Neural cell (in vitro differentiated cells): Measurements from ENCODE around the gene NISCH.

Experiments used
- CTCF ChIP-seq: fragments of 450-650 bp; IDR thresholded peaks from 2 replicates; pipeline ENCODE4 v1.5.1; 2014; ENCODE audit warnings: antibody characterized with exemption, mild to moderate bottlenecking, moderate library complexity; ENCODE audit not compliant: poor library complexity, severe bottlenecking
- EP300 ChIP-seq: fragments of 450-650 bp; conservative IDR thresholded peaks from 2 replicates; pipeline ENCODE4 v1.6.1; 2014; ENCODE audit warnings: antibody characterized with exemption, mild to moderate bottlenecking, moderate library complexity; ENCODE audit not compliant: poor library complexity, severe bottlenecking
- EZH2 ChIP-seq: fragments of 200-600, 300-800 bp; shearing (Covaris generic), sonication (generic); IDR thresholded peaks from 2 replicates; pipeline ENCODE4 v1.6.1; 2014; ENCODE audit warnings: antibody characterized with exemption, low read length, borderline replicate concordance, mild to moderate bottlenecking; ENCODE audit not compliant: insufficient read depth, poor library complexity, severe bottlenecking
- MXI1 ChIP-seq: fragments of 450-650 bp; conservative IDR thresholded peaks from 2 replicates; pipeline ENCODE4 v1.6.1; 2014; ENCODE audit warnings: antibody characterized with exemption, mild to moderate bottlenecking; ENCODE audit not compliant: poor library complexity, severe bottlenecking
- POLR2AphosphoS5 ChIP-seq: IDR thresholded peaks from 2 replicates; pipeline ENCODE4 v1.6.1; 2012
- REST ChIP-seq: IDR thresholded peaks from 2 replicates; pipeline ENCODE4 v1.6.1; 2012; ENCODE audit warnings: borderline replicate concordance
- SMC3 ChIP-seq: fragments of 450-650 bp; conservative IDR thresholded peaks from 2 replicates; pipeline ENCODE4 v1.6.1; 2014; ENCODE audit warnings: antibody characterized with exemption, mild to moderate bottlenecking, moderate library complexity; ENCODE audit not compliant: poor library complexity
- TAF1 ChIP-seq: IDR thresholded peaks from 2 replicates; pipeline ENCODE4 v1.6.1; 2012; ENCODE audit warnings: low read depth

GRCh38 chr3:52481819-52482521 is 26.6 kb downstream of the NISCH start:
- TF ChIP-seq CTCF (no peak), EP300 (no peak), EZH2 (no peak), MXI1 (no peak), TAF1 (no peak), REST (no peak), POLR2AphosphoS5 (no peak), SMC3 (no peak)
